Measurements from ENCODE around the gene SEC14L2.
A peak's percentile ranks its signal among the peaks of the same experiment; 100 is the strongest.
"Not testable (repeated sequence)": the region's sequence is repeated elsewhere in the genome, so short reads cannot be mapped to it uniquely, and the experiment has no call there.

SEC14L2 gene

GRCh38 chr22:30397656-30398635 lies 1.1 kb downstream of the SEC14L2 start:
- H3K36me3 ChIP-seq (ENCODE audit: insufficient read depth, low read length): no peaks in the 10 kb centered on the region
- H3K27ac ChIP-seq (ENCODE audit: low read depth, low read length): no peak overlapping the region
- no peaks in the 10 kb centered on the region for H3K9me3 ChIP-seq (ENCODE audit: low read length)
- no peak overlapping the region for H3K9ac ChIP-seq (ENCODE audit: low read length)
- H3K4me3 ChIP-seq (ENCODE audit: low read depth in 1 of 2, low read length in 2 of 2): peak overlapping the region in 1 of 2 donors; percentile 60
- H3K4me1 ChIP-seq (ENCODE audit: insufficient read depth, low read length): peaks cover 15% of the 10 kb centered on the region
- peaks cover 0 to 9% of the 10 kb centered on the region in 2 donors for H3K27me3 ChIP-seq (ENCODE audit: control insufficient read depth in 1 of 2, insufficient read depth in 2 of 2, low read length in 2 of 2)

DNA sequence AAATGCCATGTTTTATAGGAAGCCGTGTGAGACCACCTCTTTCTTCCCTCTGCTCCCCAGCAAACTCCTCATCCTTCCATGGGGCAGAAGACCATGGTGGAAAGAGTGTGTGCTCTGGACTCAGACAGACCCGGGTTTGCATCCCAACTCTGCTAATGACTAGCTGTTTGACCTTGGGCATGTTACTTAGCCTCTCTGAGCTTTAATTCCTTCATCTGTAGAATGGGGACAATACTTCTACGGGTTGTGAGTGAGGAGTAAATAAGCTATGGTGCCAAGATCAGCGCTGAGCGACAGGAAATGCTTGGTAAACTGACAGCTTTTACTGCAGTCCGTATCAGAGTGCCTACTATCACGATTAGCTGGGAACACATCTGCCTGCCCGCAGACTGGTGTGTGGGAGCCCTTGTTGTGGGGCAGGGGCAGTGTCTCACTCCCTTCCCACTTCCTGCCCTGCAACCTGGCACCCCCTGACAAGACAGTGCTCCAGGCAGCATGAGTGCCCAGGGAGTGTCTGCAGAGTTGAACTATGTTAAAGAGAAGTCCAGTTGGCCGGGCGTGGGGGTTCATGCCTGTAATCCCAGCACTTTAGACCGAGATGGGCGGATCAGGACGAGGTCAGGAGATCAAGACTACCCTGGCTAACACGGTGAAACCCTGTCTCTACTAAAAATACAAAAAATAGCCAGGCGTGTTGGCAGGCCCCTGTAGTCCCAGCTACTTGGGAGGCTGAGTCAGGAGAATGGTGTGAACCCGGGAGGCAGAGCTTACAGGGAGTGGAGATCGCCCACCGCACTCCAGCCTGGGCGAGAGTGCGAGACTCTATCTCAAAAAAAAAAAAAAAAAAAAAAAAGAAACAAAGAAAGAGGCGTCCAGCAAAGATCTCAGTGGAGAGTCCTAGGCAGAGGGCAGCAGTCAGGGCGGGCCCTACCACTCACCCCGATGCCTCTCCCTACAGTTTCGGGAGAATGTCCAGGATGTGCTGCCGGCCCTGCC lies 2.2 kb downstream of the SEC14L2 start:
- no peaks in the 10 kb centered on the region for H3K9me3 ChIP-seq (ENCODE audit: low read length)
- no peak overlapping the region for H3K27ac ChIP-seq (ENCODE audit: low read depth, low read length)
- peaks cover 0 to 5% of the 10 kb centered on the region in 2 donors for H3K27me3 ChIP-seq (ENCODE audit: control insufficient read depth in 1 of 2, insufficient read depth in 2 of 2, low read length in 2 of 2)
- no peak overlapping the region for H3K9ac ChIP-seq (ENCODE audit: low read length)
- no peaks in the 10 kb centered on the region for H3K36me3 ChIP-seq (ENCODE audit: insufficient read depth, low read length)
- no peak overlapping the region for H3K4me3 ChIP-seq (ENCODE audit: low read depth in 1 of 2, low read length in 2 of 2)
- H3K4me1 ChIP-seq (ENCODE audit: insufficient read depth, low read length): peaks cover 15% of the 10 kb centered on the region

DNA sequence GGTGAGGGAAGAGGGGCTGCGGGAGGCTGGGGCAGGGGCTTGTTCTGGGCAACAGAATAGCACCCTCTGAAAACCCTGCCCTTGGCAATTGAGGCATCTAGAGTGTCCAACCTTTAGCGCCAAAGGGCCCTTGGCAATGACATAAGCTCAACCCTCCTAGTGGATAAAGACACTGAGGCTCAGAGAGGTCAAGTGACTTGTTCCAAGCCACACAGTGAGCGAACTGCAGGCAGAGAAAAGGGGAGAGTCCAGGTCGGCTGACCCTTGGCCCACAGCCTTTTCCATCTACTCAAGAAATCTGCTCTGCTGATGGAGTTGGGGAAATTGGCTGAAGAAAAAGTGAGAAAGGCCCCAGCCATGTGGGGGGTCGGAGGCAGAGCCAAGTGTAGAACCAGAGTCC lies 2.9 kb downstream of the SEC14L2 start:
- H3K4me3 ChIP-seq (ENCODE audit: low read depth in 1 of 2, low read length in 2 of 2): no peak overlapping the region
- H3K27ac ChIP-seq (ENCODE audit: low read depth, low read length): no peak overlapping the region

DNA sequence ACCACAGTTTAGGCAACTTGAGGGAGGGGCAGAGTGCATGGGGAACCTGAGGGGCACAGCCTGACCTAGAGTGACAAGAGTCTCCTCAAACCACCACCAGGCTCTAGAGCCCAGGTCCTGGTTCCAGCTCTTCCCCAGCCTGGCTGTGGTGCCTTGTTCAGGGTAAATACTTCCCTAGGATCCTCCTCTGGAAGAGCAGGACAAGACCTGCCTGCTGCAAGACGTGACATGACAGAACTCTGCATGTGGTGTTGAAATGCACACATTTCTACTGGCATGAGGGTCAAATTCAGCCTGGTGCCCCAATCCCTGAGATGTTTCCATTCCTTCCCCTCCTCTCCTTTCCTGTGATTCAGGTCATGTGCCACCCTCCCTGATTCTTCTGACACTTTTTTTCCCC lies 3.3 kb downstream of the SEC14L2 start:
- Histone ChIP-seq H3K27ac (ENCODE audit: low read depth, low read length) (no peak overlapping the region), H3K27me3 (ENCODE audit: control insufficient read depth in 1 of 2, insufficient read depth in 2 of 2, low read length in 2 of 2) (peaks cover 0 to 5% of the 10 kb centered on the region in 2 donors), H3K9ac (ENCODE audit: low read length) (no peak overlapping the region), H3K4me3 (ENCODE audit: low read depth in 1 of 2, low read length in 2 of 2) (no peak overlapping the region), H3K36me3 (ENCODE audit: insufficient read depth, low read length) (no peaks in the 10 kb centered on the region), H3K9me3 (ENCODE audit: low read length) (no peaks in the 10 kb centered on the region), H3K4me1 (ENCODE audit: insufficient read depth, low read length) (peaks cover 15% of the 10 kb centered on the region)

More for the DNA sequence above, 2.9 kb downstream of the SEC14L2 start:
- Histone ChIP-seq H3K4me1 (ENCODE audit: insufficient read depth, low read length) (peaks cover 15% of the 10 kb centered on the region), H3K9ac (ENCODE audit: low read length) (no peak overlapping the region), H3K36me3 (ENCODE audit: insufficient read depth, low read length) (no peaks in the 10 kb centered on the region), H3K27me3 (ENCODE audit: control insufficient read depth in 1 of 2, insufficient read depth in 2 of 2, low read length in 2 of 2) (peaks cover 0 to 5% of the 10 kb centered on the region in 2 donors), H3K9me3 (ENCODE audit: low read length) (no peaks in the 10 kb centered on the region)

- H3K27me3 ChIP-seq (ENCODE audit: control insufficient read depth in 1 of 2, insufficient read depth in 2 of 2, low read length in 2 of 2); H3K36me3 ChIP-seq (ENCODE audit: insufficient read depth, low read length); H3K27ac ChIP-seq (ENCODE audit: low read depth, low read length); H3K4me3 ChIP-seq (ENCODE audit: low read depth in 1 of 2, low read length in 2 of 2); H3K9ac ChIP-seq (ENCODE audit: low read length); H3K9me3 ChIP-seq (ENCODE audit: low read length): not testable (repeated sequence)
- peaks cover 15% of the 10 kb centered on the region for H3K4me1 ChIP-seq (ENCODE audit: insufficient read depth, low read length)
Observed at GRCh38 chr22:30401024-30401423, 4.2 kb downstream of the SEC14L2 start.

DNA sequence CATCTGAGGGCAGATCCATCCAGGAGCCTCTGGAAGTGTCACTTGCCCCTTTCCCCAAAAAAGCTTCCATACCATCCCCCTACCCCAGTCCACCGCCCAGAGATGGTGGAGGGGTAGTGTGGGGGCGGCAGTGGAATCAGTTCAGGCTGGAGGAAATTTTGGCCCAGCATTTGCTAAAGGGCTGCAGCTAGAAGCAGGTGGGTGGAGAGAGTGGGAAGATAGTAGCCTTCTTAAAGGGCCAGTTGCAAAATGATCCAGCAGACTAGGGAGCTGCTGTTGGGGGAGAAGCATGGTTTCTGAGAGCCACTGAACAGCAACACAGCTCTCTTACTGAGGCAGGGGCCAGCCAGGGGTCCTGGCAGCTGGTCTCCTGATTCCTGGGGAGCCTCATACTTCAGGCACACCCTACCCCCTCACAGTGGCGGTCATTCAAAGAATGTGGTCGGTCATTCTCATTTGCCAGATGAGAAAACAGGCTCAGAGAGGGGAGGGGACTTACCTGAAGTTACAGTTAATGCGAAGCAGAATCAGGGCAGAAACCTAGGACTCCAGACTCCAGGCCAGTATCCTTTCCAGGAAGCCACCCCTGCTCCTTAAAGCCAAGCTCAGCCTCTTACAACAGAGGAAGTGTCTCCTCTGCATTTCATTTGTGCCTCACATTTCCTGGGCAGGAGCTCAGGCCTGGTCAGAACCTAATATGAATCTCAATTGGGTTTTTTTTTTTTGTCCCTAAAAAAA lies 5.4 kb downstream of the SEC14L2 start:
- Histone ChIP-seq H3K27me3 (ENCODE audit: control insufficient read depth in 1 of 2, insufficient read depth in 2 of 2, low read length in 2 of 2) (no peaks in the 10 kb centered on the region), H3K9me3 (ENCODE audit: low read length) (no peaks in the 10 kb centered on the region), H3K4me1 (ENCODE audit: insufficient read depth, low read length) (peaks cover 9% of the 10 kb centered on the region), H3K4me3 (ENCODE audit: low read depth in 1 of 2, low read length in 2 of 2) (no peak overlapping the region), H3K36me3 (ENCODE audit: insufficient read depth, low read length) (peaks cover 6% of the 10 kb centered on the region), H3K27ac (ENCODE audit: low read depth, low read length) (no peak overlapping the region), H3K9ac (ENCODE audit: low read length) (no peak overlapping the region)

DNA sequence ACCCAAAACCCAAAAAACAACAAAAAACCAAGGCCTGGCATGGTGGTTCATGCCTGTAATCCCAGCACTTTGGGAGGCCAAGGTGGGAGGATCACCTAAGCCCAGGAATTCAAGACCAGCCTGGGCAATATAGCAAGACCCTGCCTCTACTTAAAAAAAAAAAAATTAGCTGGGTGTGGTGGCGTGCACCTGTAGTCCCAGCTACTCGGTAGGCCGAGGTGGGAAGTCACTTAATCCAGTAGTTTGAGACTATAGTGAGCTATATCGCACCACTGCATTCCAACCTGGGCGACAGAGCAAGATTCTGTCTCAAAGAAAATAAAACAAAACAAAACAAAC lies 5.9 kb downstream of the SEC14L2 start:
- not testable (repeated sequence) for H3K36me3 ChIP-seq (ENCODE audit: insufficient read depth, low read length); H3K4me1 ChIP-seq (ENCODE audit: insufficient read depth, low read length); H3K9ac ChIP-seq (ENCODE audit: low read length); H3K4me3 ChIP-seq (ENCODE audit: low read depth in 1 of 2, low read length in 2 of 2); H3K9me3 ChIP-seq (ENCODE audit: low read length); H3K27ac ChIP-seq (ENCODE audit: low read depth, low read length); H3K27me3 ChIP-seq (ENCODE audit: control insufficient read depth in 1 of 2, insufficient read depth in 2 of 2, low read length in 2 of 2)

DNA sequence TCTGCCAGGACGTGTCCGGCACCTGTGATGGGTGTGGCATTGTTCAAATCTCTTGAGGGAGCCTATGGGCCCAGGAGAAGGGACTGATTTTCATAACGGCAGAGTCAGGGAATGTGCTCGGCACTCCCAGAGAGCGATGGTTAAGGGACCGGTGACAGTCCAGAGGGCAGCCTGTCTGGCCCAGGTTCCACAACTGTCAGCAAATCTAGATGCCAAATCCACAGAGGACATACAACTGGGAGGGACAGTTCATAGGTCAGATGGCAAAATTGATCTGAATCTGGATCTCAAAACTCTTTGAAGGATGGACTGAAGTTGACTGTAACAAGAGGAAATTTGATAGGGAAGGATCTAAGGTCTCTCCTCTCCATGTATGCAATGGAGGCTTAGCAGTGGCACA lies 7.5 kb downstream of the SEC14L2 start:
- no peak overlapping the region for H3K27ac ChIP-seq (ENCODE audit: low read depth, low read length)
- H3K9me3 ChIP-seq (ENCODE audit: low read length): no peaks in the 10 kb centered on the region
- peaks cover 22% of the 10 kb centered on the region for H3K36me3 ChIP-seq (ENCODE audit: insufficient read depth, low read length)
- H3K27me3 ChIP-seq (ENCODE audit: control insufficient read depth in 1 of 2, insufficient read depth in 2 of 2, low read length in 2 of 2): no peaks in the 10 kb centered on the region
- no peak overlapping the region for H3K9ac ChIP-seq (ENCODE audit: low read length)
- H3K4me3 ChIP-seq (ENCODE audit: low read depth in 1 of 2, low read length in 2 of 2): no peak overlapping the region
- no peaks in the 10 kb centered on the region for H3K4me1 ChIP-seq (ENCODE audit: insufficient read depth, low read length)

DNA sequence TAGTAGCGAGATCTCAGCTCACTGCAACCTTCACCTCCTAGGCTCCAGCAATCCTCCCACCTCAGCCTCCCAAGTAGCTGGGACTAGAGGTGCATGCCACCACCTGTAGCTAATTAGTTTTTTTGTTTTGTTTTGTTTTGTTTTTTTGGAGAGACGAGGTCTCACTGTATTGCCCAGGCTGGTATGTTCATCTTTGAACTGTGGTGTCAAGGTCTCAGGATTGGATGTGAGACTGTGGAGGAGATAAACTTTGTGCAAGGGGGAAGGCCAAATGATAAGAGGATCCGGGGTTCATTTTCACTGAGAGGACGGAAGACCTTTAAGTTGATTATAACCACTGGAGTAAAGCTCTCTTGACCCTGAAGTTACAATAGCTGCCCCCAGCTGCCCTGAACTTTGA lies 8.9 kb downstream of the SEC14L2 start:
- peaks cover 26% of the 10 kb centered on the region for H3K36me3 ChIP-seq (ENCODE audit: insufficient read depth, low read length)

GRCh38 chr22:30406400-30406799 lies 9.6 kb downstream of the SEC14L2 start:
- peaks cover 26% of the 10 kb centered on the region for H3K36me3 ChIP-seq (ENCODE audit: insufficient read depth, low read length)
- H3K4me3 ChIP-seq (ENCODE audit: low read depth in 1 of 2, low read length in 2 of 2): no peak overlapping the region
- no peaks in the 10 kb centered on the region for H3K9me3 ChIP-seq (ENCODE audit: low read length)
- H3K4me1 ChIP-seq (ENCODE audit: insufficient read depth, low read length): no peaks in the 10 kb centered on the region
- no peaks in the 10 kb centered on the region for H3K27me3 ChIP-seq (ENCODE audit: control insufficient read depth in 1 of 2, insufficient read depth in 2 of 2, low read length in 2 of 2)
- no peak overlapping the region for H3K9ac ChIP-seq (ENCODE audit: low read length)
- H3K27ac ChIP-seq (ENCODE audit: low read depth, low read length): no peak overlapping the region

More for the DNA sequence above, 8.9 kb downstream of the SEC14L2 start:
- H3K9me3 ChIP-seq (ENCODE audit: low read length): no peaks in the 10 kb centered on the region
- no peaks in the 10 kb centered on the region for H3K4me1 ChIP-seq (ENCODE audit: insufficient read depth, low read length)
- H3K9ac ChIP-seq (ENCODE audit: low read length): no peak overlapping the region
- no peaks in the 10 kb centered on the region for H3K27me3 ChIP-seq (ENCODE audit: control insufficient read depth in 1 of 2, insufficient read depth in 2 of 2, low read length in 2 of 2)
- H3K27ac ChIP-seq (ENCODE audit: low read depth, low read length): no peak overlapping the region
- no peak overlapping the region for H3K4me3 ChIP-seq (ENCODE audit: low read depth in 1 of 2, low read length in 2 of 2)

Measured in muscle layer of colon (tissue), 2 donors.